Naive thymus-derived CD4-positive, alpha-beta T cell (primary cell): ENCODE data around the gene ZFYVE28. TPM values are rescaled to one million over a fixed set of nuclear protein-coding genes. Genes with fewer than 3 reads are reported as not detected.

ENCODE experiments used
- ATAC-seq: fragments of 150-1000 bp; cut with Tn5 transposase; 2 replicates; pipeline ENCODE4 v1.10.0; 2021; ENCODE audit warnings: mild to moderate bottlenecking, moderate library complexity
- CTCF ChIA-PET: fragments of 350-600 bp; sonication (Branson Sonifier 250); formaldehyde crosslinking; loops from one replicate; lab custom pipeline; 2021; ENCODE audit warnings: antibody characterized with exemption; lab: Charles Lee
- POLR2A ChIA-PET: fragments of 350-600 bp; sonication (Branson Sonifier 250); formaldehyde crosslinking; loops from one replicate; lab custom pipeline; 2021; ENCODE audit warnings: antibody characterized with exemption, inconsistent platforms; lab: Charles Lee
- DNase-seq, 9 donors: peaks; one replicate each; pipeline versions ENCODE4 v3.0.0 to v3.0.0-alpha.2; 2020 to 2022; ENCODE audit warnings: mixed read lengths in 1 of 9
- H3K27ac ChIP-seq: one replicate; pipeline ENCODE4 v1.7.0; 2013; ENCODE audit warnings: mild to moderate bottlenecking, low read depth, low read length, moderate library complexity
- H3K27me3 ChIP-seq, 2 donors: one replicate each; pipeline ENCODE4 v1.7.0; 2013; ENCODE audit warnings: low read length in 2 of 2, mild to moderate bottlenecking in 2 of 2, moderate library complexity in 2 of 2; ENCODE audit not compliant: control insufficient read depth in 2 of 2, insufficient read depth in 2 of 2
- H3K36me3 ChIP-seq, 3 experiments: 1 replicate in 2 of 3; 2 replicates in 1 of 3; pipeline ENCODE4 v1.7.0; 2013; ENCODE audit warnings: low read length in 3 of 3, mild to moderate bottlenecking in 3 of 3, moderate library complexity in 1 of 3; ENCODE audit not compliant: insufficient read depth in 3 of 3, control insufficient read depth in 2 of 3
- H3K4me1 ChIP-seq, 2 donors: one replicate each; pipeline ENCODE4 v1.7.0; 2013; ENCODE audit warnings: low read length in 2 of 2, mild to moderate bottlenecking in 2 of 2, moderate library complexity in 1 of 2; ENCODE audit not compliant: control insufficient read depth in 2 of 2, insufficient read depth in 2 of 2
- H3K4me3 ChIP-seq: 2 replicates; pipeline ENCODE4 v1.7.0; 2013; ENCODE audit warnings: mild to moderate bottlenecking, low read length
- H3K9me3 ChIP-seq, 3 experiments: 1 replicate in 2 of 3; 2 replicates in 1 of 3; pipeline ENCODE4 v1.7.0; 2013; ENCODE audit warnings: low read length in 3 of 3; ENCODE audit not compliant: control insufficient read depth in 2 of 3
- H3K27ac Mint-ChIP-seq, 9 donors: one replicate each; pipeline ENCODE4 v1.8.0; 2020 to 2022; ENCODE audit warnings: mixed read lengths in 9 of 9, mild to moderate bottlenecking in 8 of 9, moderate library complexity in 5 of 9, inconsistent platforms in 2 of 9
- H3K27me3 Mint-ChIP-seq, 5 donors: one replicate each; pipeline ENCODE4 v1.8.0; 2021 to 2022; ENCODE audit warnings: mixed read lengths in 5 of 5, mild to moderate bottlenecking in 1 of 5
- H3K36me3 Mint-ChIP-seq, 5 donors: one replicate each; pipeline ENCODE4 v1.8.0; 2020 to 2022; ENCODE audit warnings: mixed read lengths in 5 of 5, mild to moderate bottlenecking in 3 of 5, inconsistent platforms in 1 of 5
- H3K4me1 Mint-ChIP-seq, 7 donors: one replicate each; pipeline ENCODE4 v1.8.0; 2020 to 2022; ENCODE audit warnings: mixed read lengths in 7 of 7, mild to moderate bottlenecking in 3 of 7, inconsistent platforms in 1 of 7
- H3K4me3 Mint-ChIP-seq, 10 donors: one replicate each; pipeline ENCODE4 v1.8.0; 2020 to 2022; ENCODE audit warnings: mild to moderate bottlenecking in 10 of 10, mixed read lengths in 10 of 10, moderate library complexity in 6 of 10, inconsistent platforms in 2 of 10
- H3K9me3 Mint-ChIP-seq, 11 donors: one replicate each; pipeline ENCODE4 v1.8.0; 2020 to 2022; ENCODE audit warnings: mixed read lengths in 11 of 11, mild to moderate bottlenecking in 4 of 11, inconsistent platforms in 1 of 11, moderate library complexity in 1 of 11
- intact Hi-C, 2 donors: fragments of 100-400 bp; cut with micrococcal nuclease; formaldehyde crosslinking; loops; one replicate each; pipeline ENCODE4 v1.15.1; 2023
- polyA plus RNA-seq, 2 donors: library from polyadenylated mRNA; unstranded; fragments of 300-500 nt; fragmentation: Illumina TruSeq; gene quantifications; one replicate each; pipeline ENCODE4 v1.2.3, GENCODE V29; 2021
- total RNA-seq, 6 experiments: library from RNA in 5 of 6; stranded (reverse) in 5 of 6; gene quantifications; 1 replicate in 5 of 6; 2 replicates in 1 of 6; pipeline ENCODE4 v1.2.3 and lab custom pipeline; 2021 to 2026

The ZFYVE28 gene
- total and polyA plus RNA-seq, 7 experiments from 2014 or later = 6.1 to 26.5 (median 15.9) TPM

DNA sequence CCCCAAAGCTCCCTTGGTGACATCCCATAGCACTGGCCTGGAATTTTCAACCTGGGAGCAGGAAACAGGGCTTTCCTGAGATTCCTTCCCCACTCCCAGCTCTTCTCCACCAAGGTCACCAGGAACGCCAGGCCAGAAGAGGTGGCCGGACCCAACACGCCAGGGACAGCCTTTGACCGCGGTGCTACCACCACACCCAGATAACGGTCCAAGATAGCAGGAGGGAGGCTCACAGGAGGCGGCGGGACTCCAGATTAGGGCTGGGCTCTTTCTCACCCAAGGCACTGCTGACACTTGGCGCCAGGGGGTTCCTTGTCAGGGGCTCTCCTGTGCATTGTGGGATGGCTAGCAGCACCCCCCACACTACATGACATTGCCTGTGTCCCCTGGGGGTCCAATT lies 22.9 kb downstream of the ZFYVE28 start:
- H3K27me3 Mint-ChIP-seq = peaks cover 0 to 36% (median 0%) of the 10 kb centered on the region in 5 donors
- H3K4me3 Mint-ChIP-seq = no peak overlapping the region
- intact Hi-C loops = no loop called here
- peaks cover 0 to 3% (median 0%) of the 10 kb centered on the region in 5 donors for H3K36me3 Mint-ChIP-seq
- POLR2A ChIA-PET = interaction anchor here (1.1 to 3.9 kb wide), 2 partner anchors 11 to 17 kb away, joined by 3 to 20 read pairs; no protein-coding TSS in a partner anchor
- Histone ChIP-seq H3K27me3 (no peaks in the 10 kb centered on the region), H3K4me3 (no peak overlapping the region), H3K4me1 (peaks cover 11 to 15% of the 10 kb centered on the region in 2 donors), H3K9me3 (no peaks in the 10 kb centered on the region), H3K27ac (no peak overlapping the region), H3K36me3 (no peaks in the 10 kb centered on the region)
- H3K27ac Mint-ChIP-seq = peak overlapping the region in 1 of 9 donors; percentile 42
- ATAC-seq = no peak
- no peak for DNase-seq
- H3K9me3 Mint-ChIP-seq = no peaks in the 10 kb centered on the region
- CTCF ChIA-PET = interaction anchor here (0.9 kb wide), 1 partner anchor 10 kb away, joined by 3 read pairs; no protein-coding TSS in a partner anchor
- peaks cover 19 to 51% (median 27%) of the 10 kb centered on the region in 7 donors for H3K4me1 Mint-ChIP-seq

DNA sequence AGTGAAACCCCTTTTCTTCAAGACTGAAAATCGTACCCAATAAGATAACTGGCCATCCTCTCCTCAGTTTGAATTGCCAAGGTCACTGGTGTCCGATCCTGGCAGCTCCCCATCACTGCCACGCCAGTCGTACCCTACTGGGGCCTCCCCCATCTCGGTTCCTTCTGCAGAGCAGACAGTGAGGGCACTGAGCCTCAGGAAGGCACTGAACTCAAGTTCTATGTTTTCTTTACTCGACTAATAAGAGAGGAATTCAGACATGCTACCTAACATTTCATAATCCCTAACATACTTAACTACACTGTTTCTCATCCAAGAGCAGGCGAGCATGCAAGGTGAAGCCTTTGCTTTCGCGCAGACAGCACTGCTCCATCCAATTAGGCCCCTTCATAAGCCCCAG lies 23.4 kb downstream of the ZFYVE28 start:
- H3K27ac ChIP-seq = no peak overlapping the region
- no peak overlapping the region for H3K4me3 ChIP-seq
- Mint-ChIP-seq H3K9me3 (no peaks in the 10 kb centered on the region), H3K4me1 (peaks cover 19 to 45% (median 27%) of the 10 kb centered on the region in 7 donors), H3K27ac (peak overlapping the region in 1 of 9 donors; percentile 42), H3K27me3 (peaks cover 0 to 40% (median 0%) of the 10 kb centered on the region in 5 donors), H3K4me3 (no peak overlapping the region), H3K36me3 (peaks cover 0 to 3% (median 0%) of the 10 kb centered on the region in 5 donors)
- ATAC-seq (no peak), DNase-seq (no peak)
- ChIA-PET CTCF (interaction anchor here (0.9 kb wide), 1 partner anchor 10 kb away, joined by 3 read pairs; no protein-coding TSS in a partner anchor), POLR2A (interaction anchor here (1.1 to 3.9 kb wide), 2 partner anchors 12 to 18 kb away, joined by 3 to 20 read pairs; no protein-coding TSS in a partner anchor)
- intact Hi-C loops = no loop called here
- no peaks in the 10 kb centered on the region for H3K9me3 ChIP-seq
- no peaks in the 10 kb centered on the region for H3K36me3 ChIP-seq
- peaks cover 11 to 15% of the 10 kb centered on the region in 2 donors for H3K4me1 ChIP-seq
- no peaks in the 10 kb centered on the region for H3K27me3 ChIP-seq

DNA sequence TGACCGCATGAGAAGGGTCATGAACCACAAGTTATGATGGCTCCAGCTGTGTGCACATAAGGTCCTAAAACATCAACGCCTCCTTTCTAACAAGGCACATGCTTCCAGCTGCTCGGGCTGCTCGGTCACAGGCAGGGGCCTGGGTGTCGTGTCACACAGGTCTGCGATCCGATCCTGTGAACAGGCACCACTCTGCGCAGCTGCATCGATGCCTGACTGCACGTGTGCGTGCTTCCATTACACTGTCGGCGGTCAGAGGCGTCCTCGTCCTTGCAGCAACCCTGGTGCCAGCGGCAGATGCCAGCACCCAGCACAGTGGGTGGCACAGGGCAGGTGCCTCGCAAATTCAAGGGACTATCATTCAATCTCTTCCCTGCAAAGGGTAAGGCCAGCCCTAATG lies 23.9 kb downstream of the ZFYVE28 start:
- Mint-ChIP-seq H3K36me3 (peaks cover 0 to 3% (median 0%) of the 10 kb centered on the region in 5 donors), H3K27ac (no peak overlapping the region), H3K4me1 (peaks cover 19 to 45% (median 27%) of the 10 kb centered on the region in 7 donors), H3K27me3 (peaks cover 0 to 44% (median 0%) of the 10 kb centered on the region in 5 donors), H3K9me3 (no peaks in the 10 kb centered on the region), H3K4me3 (peak overlapping the region in 6 of 10 donors; percentile 7 to 86 (median 56))
- H3K27me3 ChIP-seq = no peaks in the 10 kb centered on the region
- ATAC-seq (no peak), DNase-seq (no peak)
- H3K9me3 ChIP-seq = no peaks in the 10 kb centered on the region
- no peak overlapping the region for H3K27ac ChIP-seq
- no peaks in the 10 kb centered on the region for H3K36me3 ChIP-seq
- ChIA-PET CTCF (interaction anchor here (1.3 kb wide), 1 partner anchor 37 kb away, joined by 3 read pairs; no protein-coding TSS in a partner anchor), POLR2A (interaction anchor here (1.1 to 3.9 kb wide), 4 partner anchors 8 to 18 kb away, joined by 3 to 20 read pairs (median 3); no protein-coding TSS in a partner anchor)
- intact Hi-C loops = no loop called here
- H3K4me1 ChIP-seq = peaks cover 11 to 15% of the 10 kb centered on the region in 2 donors
- no peak overlapping the region for H3K4me3 ChIP-seq

DNA sequence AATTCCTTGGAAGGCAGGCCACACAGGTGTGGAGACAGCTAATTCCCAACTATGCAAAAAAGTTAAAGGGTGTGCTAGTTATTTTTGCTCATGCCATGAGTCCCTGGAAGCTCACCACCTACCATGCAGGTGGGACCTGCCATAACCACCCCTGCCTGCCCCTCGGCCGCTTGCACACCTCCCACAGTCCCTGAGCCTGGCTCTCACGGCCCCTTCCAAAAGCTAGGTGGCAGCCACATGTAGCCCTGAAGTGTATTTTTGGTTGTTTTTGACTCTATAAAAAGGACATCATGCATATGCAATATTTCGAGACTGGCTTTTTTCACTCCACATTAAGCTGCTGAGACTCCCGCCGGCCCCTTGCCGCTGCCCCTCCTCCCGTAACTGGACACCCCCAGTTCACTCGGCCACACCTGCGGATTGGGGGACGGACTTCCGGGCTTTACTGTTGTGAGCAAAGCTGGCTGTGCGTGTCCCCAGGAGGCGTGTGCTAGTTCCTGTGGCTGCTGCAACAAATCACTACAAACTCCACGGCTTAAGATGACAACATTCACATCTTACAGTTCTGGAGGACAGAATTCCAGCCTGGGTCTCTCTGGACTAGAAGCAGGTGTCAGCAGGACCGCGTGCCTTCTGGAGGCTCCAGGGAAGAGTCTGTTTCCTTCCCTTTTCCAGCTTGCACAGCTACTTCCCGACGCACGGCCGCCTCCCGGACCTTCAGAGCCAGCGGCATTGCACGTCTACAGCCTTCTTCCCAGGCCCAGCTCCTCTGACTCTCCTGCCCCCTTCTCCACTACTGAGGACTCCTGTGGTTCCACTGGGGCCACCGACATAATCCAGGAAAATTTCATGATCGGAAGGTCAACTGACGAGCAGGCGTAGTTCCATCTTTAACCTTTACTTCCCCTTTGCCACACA lies 24.8 kb downstream of the ZFYVE28 start:
- Histone ChIP-seq H3K9me3 (no peaks in the 10 kb centered on the region), H3K27ac (no peak overlapping the region), H3K4me3 (no peak overlapping the region), H3K4me1 (peaks cover 11 to 15% of the 10 kb centered on the region in 2 donors), H3K27me3 (no peaks in the 10 kb centered on the region), H3K36me3 (no peaks in the 10 kb centered on the region)
- intact Hi-C loops = loop anchor here (1.0 to 2.0 kb wide), 2 partner anchors 19 to 69 kb away; no protein-coding TSS in a partner anchor
- H3K27ac Mint-ChIP-seq = peak overlapping the region in 4 of 9 donors; percentile 60 to 87 (median 83)
- POLR2A ChIA-PET = interaction anchor here (0.7 to 3.9 kb wide), 7 partner anchors 9 to 151 kb away, joined by 3 to 20 read pairs (median 3); partner anchors contain the start of gene RNF4
- ATAC-seq (peak; percentile 60), DNase-seq (peak in 4 of 9 donors; percentile 19 to 32 (median 22))
- peaks cover 0 to 3% (median 0%) of the 10 kb centered on the region in 5 donors for H3K36me3 Mint-ChIP-seq
- CTCF ChIA-PET = interaction anchor here (1.0 to 1.6 kb wide), 4 partner anchors 9 to 37 kb away, joined by 3 to 7 read pairs (median 3); no protein-coding TSS in a partner anchor
- H3K27me3 Mint-ChIP-seq = peaks cover 0 to 44% (median 0%) of the 10 kb centered on the region in 5 donors
- H3K4me1 Mint-ChIP-seq = peaks cover 20 to 45% (median 26%) of the 10 kb centered on the region in 7 donors
- H3K4me3 Mint-ChIP-seq = peak overlapping the region; percentile 47 to 86 (median 66)
- H3K9me3 Mint-ChIP-seq = no peaks in the 10 kb centered on the region

DNA sequence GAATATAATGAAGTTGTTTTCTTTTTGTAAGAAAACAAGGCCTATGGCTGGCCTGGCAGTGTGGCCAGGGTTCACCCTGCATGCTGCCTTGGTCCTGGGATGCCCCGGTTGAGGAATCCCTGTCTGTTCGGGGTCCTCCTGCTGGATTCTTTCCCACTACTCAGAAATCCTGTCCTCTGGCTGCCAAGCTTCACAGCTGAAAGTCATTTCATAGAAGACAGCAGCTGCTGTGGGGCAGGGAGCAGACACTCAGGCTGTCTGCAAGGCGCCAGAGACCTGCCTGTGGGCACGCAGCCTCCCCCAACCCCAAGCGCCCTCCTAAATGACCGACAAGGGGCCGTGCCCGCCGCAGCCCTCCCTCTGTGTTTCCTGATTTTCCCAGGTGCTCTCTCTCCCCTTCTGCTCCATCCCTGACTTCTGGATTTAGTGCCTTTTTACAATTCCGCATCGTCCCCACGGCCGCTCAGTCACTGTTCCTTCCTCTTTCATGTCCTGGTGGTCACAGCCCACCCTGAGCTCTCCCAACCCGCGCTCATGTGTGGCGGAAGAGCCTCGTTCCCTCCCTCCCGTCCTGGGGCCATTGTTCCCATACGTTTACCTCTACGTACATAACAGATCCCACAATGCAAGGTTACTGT lies 27.5 kb downstream of the ZFYVE28 start:
- intact Hi-C loops = no loop called here
- Mint-ChIP-seq H3K4me3 (peak overlapping the region in 5 of 10 donors; percentile 15 to 32 (median 28)), H3K27ac (peak overlapping the region in 5 of 9 donors; percentile 28 to 75 (median 50)), H3K4me1 (peaks cover 19 to 46% (median 25%) of the 10 kb centered on the region in 7 donors), H3K27me3 (peaks cover 0 to 44% (median 0%) of the 10 kb centered on the region in 5 donors), H3K9me3 (no peaks in the 10 kb centered on the region), H3K36me3 (peaks cover 0 to 3% (median 0%) of the 10 kb centered on the region in 5 donors)
- no peak overlapping the region for H3K27ac ChIP-seq
- no peak for DNase-seq
- peaks cover 11 to 15% of the 10 kb centered on the region in 2 donors for H3K4me1 ChIP-seq
- no peaks in the 10 kb centered on the region for H3K27me3 ChIP-seq
- no peak overlapping the region for H3K4me3 ChIP-seq
- no peak for ATAC-seq
- ChIA-PET POLR2A (interaction anchor here (0.6 to 1.8 kb wide), 2 partner anchors 11 to 129 kb away, joined by 3 to 4 read pairs; partner anchors contain the start of gene MXD4), CTCF (interaction anchor here (0.6 kb wide), 3 partner anchors 24 to 81 kb away, joined by 3 to 4 read pairs (median 3); no protein-coding TSS in a partner anchor)
- no peaks in the 10 kb centered on the region for H3K9me3 ChIP-seq
- no peaks in the 10 kb centered on the region for H3K36me3 ChIP-seq

DNA sequence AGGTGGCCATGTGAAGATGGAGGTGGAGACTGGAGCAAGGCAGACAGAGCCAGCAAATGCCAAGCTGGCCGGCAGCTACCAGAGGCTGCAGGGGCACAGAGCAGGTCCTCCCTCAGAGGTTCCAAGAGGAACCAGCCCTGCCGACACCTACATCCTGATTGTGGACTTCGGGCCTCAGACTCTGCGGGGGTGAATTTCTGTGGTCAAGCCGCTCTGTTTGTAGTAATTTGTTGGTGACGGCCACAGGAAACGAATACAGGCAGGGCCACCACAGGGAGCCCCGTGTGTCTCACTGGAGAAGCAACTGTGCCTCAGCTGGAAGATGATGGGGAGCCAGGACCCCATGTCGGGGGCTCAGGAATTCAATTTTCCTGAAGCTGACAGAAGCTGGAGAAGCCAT lies 28.3 kb downstream of the ZFYVE28 start:
- ChIA-PET CTCF (no interaction called here), POLR2A (no interaction called here)
- H3K4me3 ChIP-seq = no peak overlapping the region
- Mint-ChIP-seq H3K27me3 (peaks cover 0 to 44% (median 0%) of the 10 kb centered on the region in 5 donors), H3K27ac (no peak overlapping the region), H3K4me1 (peaks cover 19 to 45% (median 25%) of the 10 kb centered on the region in 7 donors), H3K4me3 (no peak overlapping the region), H3K36me3 (peaks cover 0 to 3% (median 0%) of the 10 kb centered on the region in 5 donors), H3K9me3 (no peaks in the 10 kb centered on the region)
- ATAC-seq = no peak
- intact Hi-C loops = no loop called here
- H3K9me3 ChIP-seq = no peaks in the 10 kb centered on the region
- H3K36me3 ChIP-seq = no peaks in the 10 kb centered on the region
- DNase-seq = no peak
- no peak overlapping the region for H3K27ac ChIP-seq
- peaks cover 11 to 15% of the 10 kb centered on the region in 2 donors for H3K4me1 ChIP-seq
- no peaks in the 10 kb centered on the region for H3K27me3 ChIP-seq
